Trophoblast cell (in vitro differentiated cells and primary cell): ENCODE measurements around the gene CYP27C1.
A peak's percentile ranks its signal among the peaks of the same experiment; 100 is the strongest.

ENCODE experiments used
- DNase-seq, 2 donors: peaks; one replicate each; pipeline ENCODE4 v3.0.0-alpha.2; 2016
- H2AFZ ChIP-seq: 2 replicates; pipeline ENCODE4 v1.6.1; 2013; ENCODE audit warnings: low read length, moderate library complexity, mild to moderate bottlenecking; ENCODE audit not compliant: insufficient read depth, poor library complexity
- H2AK5ac ChIP-seq: 2 replicates; pipeline ENCODE4 v1.6.1; 2013; ENCODE audit warnings: mild to moderate bottlenecking, low read length
- H2BK120ac ChIP-seq: 2 replicates; pipeline ENCODE4 v1.6.1; 2013; ENCODE audit warnings: low read length, mild to moderate bottlenecking, moderate library complexity; ENCODE audit not compliant: insufficient read depth, poor library complexity
- H2BK12ac ChIP-seq: 2 replicates; pipeline ENCODE4 v1.6.1; 2013; ENCODE audit warnings: mild to moderate bottlenecking, low read length, moderate library complexity
- H2BK5ac ChIP-seq: 2 replicates; pipeline ENCODE4 v1.6.1; 2013; ENCODE audit warnings: low read length, low read depth, moderate library complexity, mild to moderate bottlenecking; ENCODE audit not compliant: poor library complexity
- H3K14ac ChIP-seq: 2 replicates; pipeline ENCODE4 v1.6.1; 2013; ENCODE audit warnings: mild to moderate bottlenecking, low read length
- H3K18ac ChIP-seq: 2 replicates; pipeline ENCODE4 v1.6.1; 2013; ENCODE audit warnings: mild to moderate bottlenecking, low read length
- H3K23ac ChIP-seq: 2 replicates; pipeline ENCODE4 v1.6.1; 2013; ENCODE audit warnings: low read length
- H3K27ac ChIP-seq: 2 replicates; pipeline ENCODE4 v1.5.1; 2013; ENCODE audit warnings: low read depth, mild to moderate bottlenecking, inconsistent platforms, low read length, moderate library complexity
- H3K27me3 ChIP-seq: 2 replicates; pipeline ENCODE4 v1.6.1; 2013; ENCODE audit warnings: inconsistent platforms, mild to moderate bottlenecking, low read length, moderate library complexity; ENCODE audit not compliant: insufficient read depth
- H3K36me3 ChIP-seq, 2 experiments: 1 replicate in 1 of 2; 2 replicates in 1 of 2; pipeline ENCODE4 v1.6.1; 2013; ENCODE audit warnings: low read length in 2 of 2, mild to moderate bottlenecking in 2 of 2, moderate library complexity in 1 of 2; ENCODE audit not compliant: insufficient read depth in 2 of 2, control insufficient read depth in 1 of 2
- H3K4ac ChIP-seq: 2 replicates; pipeline ENCODE4 v1.6.1; 2013; ENCODE audit warnings: low read depth, mild to moderate bottlenecking, low read length, moderate library complexity
- H3K4me1 ChIP-seq, 2 experiments: 1 replicate in 1 of 2; 2 replicates in 1 of 2; pipeline ENCODE4 v1.6.1; 2013; ENCODE audit warnings: low read length in 2 of 2, mild to moderate bottlenecking in 2 of 2, moderate library complexity in 1 of 2; ENCODE audit not compliant: insufficient read depth in 2 of 2, control insufficient read depth in 1 of 2
- H3K4me2 ChIP-seq: 2 replicates; pipeline ENCODE4 v1.6.1; 2013; ENCODE audit warnings: inconsistent platforms, mild to moderate bottlenecking, low read length, moderate library complexity
- H3K4me3 ChIP-seq: 2 replicates; pipeline ENCODE4 v1.5.1; 2013; ENCODE audit warnings: mild to moderate bottlenecking, low read depth, low read length, inconsistent platforms
- H3K79me1 ChIP-seq: one replicate; pipeline ENCODE4 v1.6.1; 2013; ENCODE audit warnings: low read length
- H3K79me2 ChIP-seq: 2 replicates; pipeline ENCODE4 v1.6.1; 2013; ENCODE audit warnings: low read length, mild to moderate bottlenecking; ENCODE audit not compliant: control insufficient read depth, insufficient read depth, poor library complexity
- H3K9ac ChIP-seq: 2 replicates; pipeline ENCODE4 v1.6.1; 2013; ENCODE audit warnings: mild to moderate bottlenecking, low read length
- H3K9me3 ChIP-seq: 2 replicates; pipeline ENCODE4 v1.6.1; 2013; ENCODE audit warnings: low read depth, mild to moderate bottlenecking, control low read depth, inconsistent platforms, low read length; ENCODE audit not compliant: insufficient read depth
- H4K12ac ChIP-seq: 2 replicates; pipeline ENCODE4 v1.6.1; 2013; ENCODE audit warnings: low read depth, mild to moderate bottlenecking, low read length, moderate library complexity
- H4K8ac ChIP-seq: 2 replicates; pipeline ENCODE4 v1.6.1; 2013; ENCODE audit warnings: low read depth, mild to moderate bottlenecking, low read length, moderate library complexity
- H4K91ac ChIP-seq: one replicate; pipeline ENCODE4 v1.6.1; 2013; ENCODE audit warnings: low read depth, mild to moderate bottlenecking, low read length, moderate library complexity
- whole genome bisulfite sequencing: extraction: QIAGEN DNeasy Blood & Tissue Kit; methylation state at CpG from one replicate; pipeline ENCODE4 v1.1.7; 2013; ENCODE audit warnings: missing lambda C conversion rate; ENCODE audit not compliant: insufficient read length, insufficient coverage; ENCODE audit errors: extremely low coverage; 5-methylcytosine and 5-hydroxymethylcytosine counted together

Gene CYP27C1

DNA sequence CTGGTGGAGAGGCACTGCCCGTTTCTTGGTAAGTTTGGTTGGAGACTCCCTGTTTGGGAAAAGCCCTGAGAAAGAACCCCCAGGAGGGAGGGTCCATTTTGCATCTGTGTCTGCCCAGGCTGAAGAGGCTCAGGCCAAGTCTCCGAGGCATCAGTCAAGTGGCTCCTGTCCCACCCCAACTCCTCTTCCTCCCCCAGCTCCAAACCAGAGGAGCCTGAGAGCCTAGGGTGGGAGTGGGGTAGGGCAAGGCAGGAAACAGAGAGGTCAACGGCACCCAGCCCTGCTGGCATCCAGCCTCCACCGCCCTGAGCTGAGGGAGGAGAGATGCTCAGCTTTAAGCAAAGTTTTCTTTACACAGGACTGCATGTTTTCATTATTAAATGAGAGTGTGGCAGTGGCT lies 38.2 kb downstream of the CYP27C1 start:
- no peak overlapping the region for H3K18ac ChIP-seq
- no peak overlapping the region for H2BK12ac ChIP-seq
- H4K91ac ChIP-seq, result no peak overlapping the region
- no peak overlapping the region for H3K4me2 ChIP-seq
- H3K79me2 ChIP-seq, result no peaks in the 10 kb centered on the region
- no peak for DNase-seq
- H2BK120ac ChIP-seq, result no peak overlapping the region
- no peaks in the 10 kb centered on the region for H3K27me3 ChIP-seq
- H2AFZ ChIP-seq, result no peak overlapping the region
- no peak overlapping the region for H3K4ac ChIP-seq
- WGBS, result no CpG with 5 or more reads among the region's 4 CpGs
- no peaks in the 10 kb centered on the region for H3K4me1 ChIP-seq
- H3K79me1 ChIP-seq, result no peaks in the 10 kb centered on the region
- no peak overlapping the region for H3K23ac ChIP-seq
- H3K9ac ChIP-seq, result no peak overlapping the region
- no peak overlapping the region for H3K14ac ChIP-seq
- H3K27ac ChIP-seq, result no peak overlapping the region
- H4K12ac ChIP-seq, result no peak overlapping the region
- H3K36me3 ChIP-seq, result no peaks in the 10 kb centered on the region
- no peak overlapping the region for H2BK5ac ChIP-seq
- H3K4me3 ChIP-seq, result no peak overlapping the region
- H3K9me3 ChIP-seq, result peaks cover 3% of the 10 kb centered on the region
- H4K8ac ChIP-seq, result no peak overlapping the region
- H2AK5ac ChIP-seq, result no peak overlapping the region

DNA sequence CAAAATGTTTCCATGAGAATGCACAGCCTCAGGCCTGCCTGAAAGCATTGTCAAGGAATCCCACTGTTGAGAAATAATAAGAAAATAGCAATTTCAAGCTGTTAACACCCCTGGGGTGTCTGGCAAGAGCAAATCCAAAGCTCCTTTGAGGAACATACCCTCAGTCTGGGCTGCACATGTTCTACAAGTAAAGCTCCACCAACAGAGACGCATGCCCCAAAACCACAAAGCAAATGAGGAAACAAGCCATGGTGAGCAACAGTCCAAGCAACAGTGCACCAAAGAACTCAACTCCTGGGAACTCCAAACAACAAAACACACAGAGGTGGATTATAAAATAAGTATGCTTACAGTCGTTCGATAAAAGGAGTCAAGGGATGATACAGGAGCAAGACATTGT lies 40.3 kb downstream of the CYP27C1 start:
- Histone ChIP-seq H4K8ac (no peak overlapping the region), H2AK5ac (no peak overlapping the region), H3K79me2 (no peaks in the 10 kb centered on the region), H2BK120ac (no peak overlapping the region), H3K4me1 (peaks cover 0 to 3% of the 10 kb centered on the region in 2 experiments), H2BK12ac (no peak overlapping the region), H3K79me1 (no peaks in the 10 kb centered on the region), H3K23ac (no peak overlapping the region), H3K4me2 (no peak overlapping the region), H3K9ac (no peak overlapping the region), H3K36me3 (no peaks in the 10 kb centered on the region), H3K27me3 (no peaks in the 10 kb centered on the region), H3K14ac (no peak overlapping the region), H3K18ac (no peak overlapping the region), H4K91ac (no peak overlapping the region), H3K27ac (no peak overlapping the region), H3K4me3 (no peak overlapping the region), H4K12ac (no peak overlapping the region), H3K9me3 (peaks cover 3% of the 10 kb centered on the region), H3K4ac (no peak overlapping the region), H2BK5ac (no peak overlapping the region), H2AFZ (no peak overlapping the region)
- peak; percentile 23 to 33 for DNase-seq
- no CpG with 5 or more reads among the region's 3 CpGs for WGBS

DNA sequence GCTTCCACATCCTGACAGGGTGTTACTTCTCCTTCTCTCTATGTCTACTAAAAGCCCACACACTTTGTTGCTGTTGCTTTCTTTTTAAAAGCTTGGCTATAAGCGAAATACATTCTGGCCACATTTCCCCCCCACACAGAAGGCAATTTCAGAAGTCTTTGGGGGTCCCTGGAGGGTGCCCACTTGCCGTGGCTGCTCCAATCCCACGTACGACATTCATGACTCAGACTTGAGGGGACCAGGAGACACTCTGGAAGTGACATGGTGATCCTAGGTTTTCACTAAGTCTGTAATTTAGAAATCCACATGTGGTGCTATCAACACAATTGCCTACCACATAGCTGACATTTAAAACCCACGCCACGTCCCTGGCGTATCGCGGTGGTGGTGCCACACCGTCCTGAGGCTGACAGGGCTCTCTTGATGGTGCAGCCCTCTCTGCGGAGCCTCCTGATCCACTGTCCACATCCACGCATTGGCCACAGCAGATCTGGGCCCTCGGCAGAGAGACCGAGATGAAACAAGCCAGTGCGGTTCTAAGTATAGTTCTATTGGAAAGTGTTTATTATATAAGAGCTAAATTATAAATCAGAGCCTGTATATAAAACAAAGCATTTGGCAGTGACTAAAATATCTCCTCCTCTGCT lies 42.4 kb downstream of the CYP27C1 start:
- WGBS, result no CpG with 5 or more reads among the region's 15 CpGs
- Histone ChIP-seq H3K9ac (no peak overlapping the region), H2AK5ac (no peak overlapping the region)

DNA sequence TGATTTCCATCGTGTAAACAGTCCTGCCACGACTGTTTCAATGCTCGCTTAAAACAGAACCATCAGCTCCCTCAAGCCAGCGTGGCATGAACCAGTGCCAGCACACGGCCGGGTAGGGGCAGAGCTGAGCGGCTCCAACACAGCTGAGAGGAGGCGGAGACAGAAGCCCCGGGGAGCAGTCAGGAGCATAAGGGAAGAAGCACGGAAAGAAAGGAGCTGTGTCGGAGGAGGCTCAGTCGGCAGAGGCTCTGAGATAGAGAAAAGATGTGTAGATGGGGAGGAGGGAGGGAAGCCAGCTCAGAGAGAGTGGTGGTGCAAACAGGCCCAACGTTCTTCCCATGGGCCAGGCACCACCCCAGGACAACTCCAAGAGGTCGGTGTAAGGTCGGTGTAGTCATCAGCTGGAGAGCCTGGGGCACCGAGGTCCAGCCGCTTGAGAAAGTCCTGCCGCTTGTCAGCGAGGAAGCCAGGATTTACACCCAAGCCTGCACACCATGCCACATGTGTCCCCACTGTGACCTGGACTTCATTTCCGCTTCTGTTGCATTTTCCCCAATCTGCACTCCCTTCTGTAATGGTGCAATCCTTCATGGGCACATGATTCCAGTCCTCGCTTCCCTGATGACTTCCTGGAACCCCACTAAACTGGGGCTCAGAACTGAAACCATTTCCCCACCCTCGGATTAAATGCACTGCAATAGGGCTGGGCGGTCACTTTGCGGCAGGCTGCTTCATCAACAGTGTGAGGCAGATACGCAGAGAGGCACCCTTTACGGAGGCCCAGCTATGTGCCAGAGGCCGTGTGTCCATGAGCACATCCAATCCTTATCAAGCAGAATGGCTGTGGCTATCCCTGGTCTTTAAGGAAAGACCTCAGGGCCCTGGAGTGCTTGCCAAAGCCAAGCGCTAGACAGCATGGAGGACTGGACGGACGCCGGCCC lies 43.5 kb downstream of the CYP27C1 start:
- Histone ChIP-seq H3K4me2 (no peak overlapping the region), H2BK5ac (no peak overlapping the region), H3K36me3 (no peaks in the 10 kb centered on the region), H3K4me3 (no peak overlapping the region), H4K91ac (no peak overlapping the region), H3K79me2 (no peaks in the 10 kb centered on the region), H2BK120ac (no peak overlapping the region), H2AFZ (no peak overlapping the region), H2AK5ac (no peak overlapping the region), H3K23ac (no peak overlapping the region), H3K4ac (no peak overlapping the region), H3K79me1 (no peaks in the 10 kb centered on the region), H2BK12ac (no peak overlapping the region), H3K18ac (no peak overlapping the region), H3K14ac (no peak overlapping the region), H3K4me1 (peaks cover 0 to 3% of the 10 kb centered on the region in 2 experiments), H3K27me3 (no peaks in the 10 kb centered on the region), H3K9me3 (peaks cover 3% of the 10 kb centered on the region), H3K27ac (no peak overlapping the region), H4K12ac (no peak overlapping the region), H4K8ac (no peak overlapping the region), H3K9ac (no peak overlapping the region)
- no peak for DNase-seq
- WGBS, result no CpG with 5 or more reads among the region's 31 CpGs

More for the DNA sequence above, 42.4 kb downstream of the CYP27C1 start:
- H3K79me1 ChIP-seq, result no peaks in the 10 kb centered on the region
- peaks cover 3% of the 10 kb centered on the region for H3K9me3 ChIP-seq
- no peak overlapping the region for H3K4me2 ChIP-seq
- no peaks in the 10 kb centered on the region for H3K27me3 ChIP-seq
- no peak overlapping the region for H4K12ac ChIP-seq
- H2BK12ac ChIP-seq, result no peak overlapping the region
- no peak overlapping the region for H2AFZ ChIP-seq
- no peaks in the 10 kb centered on the region for H3K36me3 ChIP-seq
- no peak overlapping the region for H3K27ac ChIP-seq
- no peak overlapping the region for H2BK5ac ChIP-seq
- DNase-seq, result no peak
- no peak overlapping the region for H3K23ac ChIP-seq
- H3K4me3 ChIP-seq, result no peak overlapping the region
- H3K14ac ChIP-seq, result no peak overlapping the region
- no peak overlapping the region for H4K8ac ChIP-seq
- H3K4ac ChIP-seq, result no peak overlapping the region
- no peak overlapping the region for H3K18ac ChIP-seq
- H3K4me1 ChIP-seq, result peaks cover 0 to 3% of the 10 kb centered on the region in 2 experiments
- H3K79me2 ChIP-seq, result no peaks in the 10 kb centered on the region
- no peak overlapping the region for H2BK120ac ChIP-seq
- no peak overlapping the region for H4K91ac ChIP-seq
